Measurements from ENCODE around the gene EBP.

DNA sequence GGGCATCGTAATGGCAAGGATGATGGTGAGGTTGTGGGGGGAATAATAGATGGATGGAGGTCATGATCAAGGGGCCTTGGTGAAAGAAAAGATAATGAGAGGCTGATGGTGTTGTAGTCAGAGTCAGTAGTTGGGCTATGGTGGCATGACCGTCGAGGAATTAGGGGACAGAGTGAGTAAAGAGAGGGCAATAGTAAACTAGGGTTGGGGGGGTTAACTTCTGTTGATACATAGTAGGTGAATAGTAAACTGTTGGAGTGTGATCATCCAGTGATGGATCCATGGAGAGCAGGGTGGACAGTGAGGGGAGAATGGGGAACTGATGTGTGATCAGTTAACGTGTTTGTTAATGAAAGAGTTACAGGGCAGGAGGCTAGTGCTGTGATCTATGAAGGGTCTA lies 44.7 kb upstream of the EBP start:
- no peak for TF ChIP-seq CTCF (IDR thresholded peaks at IDR 0.05 in 8 of 11, conservative IDR thresholded peaks at IDR 0.05 in 3 of 11)
- TF ChIP-seq POLR2AphosphoS5 (IDR thresholded peaks at IDR 0.05) = no peak

Data from spleen (tissue), 7 donors.